ENCODE results near the gene COPZ2.

Gene COPZ2

GRCh38 chr17:47983492-47984223, 53.9 kb downstream of the COPZ2 start (continued):
- TF ChIP-seq EGR2 (tag by site-specific recombination; IDR thresholded peaks at IDR 0.05; ENCODE audit: low read depth) (0 out of 2 replicates have a peak, but pooled peaks have one; percentile 28), GLI4 (tag by site-specific recombination; IDR thresholded peaks at IDR 0.05) (no peak), ZNF324 (tag by site-specific recombination; IDR thresholded peaks at IDR 0.05) (no peak), SP7 (tag by site-specific recombination; IDR thresholded peaks at IDR 0.05) (peak; percentile 43; the same call in 1 of the 2 replicates), WT1 (tag by site-specific recombination; IDR thresholded peaks at IDR 0.05) (no peak), ZNF621 (tag by site-specific recombination; IDR thresholded peaks at IDR 0.05) (no peak), ZNF133 (tag by site-specific recombination; IDR thresholded peaks at IDR 0.05) (no peak)

- H3K4me1 ChIP-seq (ENCODE audit: control insufficient read depth, insufficient read depth, low read length) = peaks cover 4% of the 10 kb centered on the region; the same call in 1 of the 2 replicates
- H3K36me3 ChIP-seq (ENCODE audit: control insufficient read depth in 2 of 2, insufficient read depth in 1 of 2, low read length in 2 of 2) = peaks cover 15 to 62% of the 10 kb centered on the region in 2 experiments
- CTCF ChIA-PET = interaction anchor here (0.6 to 21.9 kb wide), 6 partner anchors 11 to 160 kb away, joined by 3 to 592 read pairs (median 12); partner anchors contain the start of genes CDK5RAP3, PNPO, PRR15L and SCRN2
- no peaks in the 10 kb centered on the region for H3K9me3 ChIP-seq (ENCODE audit: control insufficient read depth, insufficient read depth, low read depth, low read length)
- POLR2A ChIA-PET = interaction anchor here (1.1 to 2.1 kb wide), 4 partner anchors 12 to 35 kb away, joined by 3 to 6 read pairs (median 4); partner anchors contain the start of gene CDK5RAP3
- TF ChIP-seq ZNF341 (tag by site-specific recombination; IDR thresholded peaks at IDR 0.05; ENCODE audit: low read depth) (0 out of 2 replicates have a peak, but pooled peaks have one; percentile 23), ZIC2 (tag by site-specific recombination; IDR thresholded peaks at IDR 0.05) (peak; percentile 0; the same call in 1 of the 2 replicates), ZNF530 (tag by site-specific recombination; IDR thresholded peaks at IDR 0.05; ENCODE audit: low read depth) (no peak), ZBTB1 (tag by site-specific recombination; IDR thresholded peaks at IDR 0.05) (no peak), ZFHX2 (tag by site-specific recombination; conservative IDR thresholded peaks at IDR 0.05) (no peak), ZNF239 (tag by site-specific recombination; IDR thresholded peaks at IDR 0.05) (no peak), ZNF274 (IDR thresholded peaks at IDR 0.05; ENCODE audit: low read length) (no peak), ZNF274 (tag by site-specific recombination; IDR thresholded peaks at IDR 0.05; ENCODE audit: borderline replicate concordance) (no peak), ZNF791 (tag by site-specific recombination; IDR thresholded peaks at IDR 0.05) (no peak), HOXC10 (CRISPR knock-in tag; IDR thresholded peaks at IDR 0.05) (no peak)
- H3K27ac ChIP-seq (ENCODE audit: extremely low read depth, low read depth, low read length) = no peak overlapping the region
- no peak overlapping the region for H3K4me3 ChIP-seq (ENCODE audit: low read depth, low read length)
These were observed 54.8 kb downstream of the COPZ2 start for GRCh38 chr17:47982645-47983390.

GRCh38 chr17:47982091-47982617, 55.4 kb downstream of the COPZ2 start:
- H3K9me3 ChIP-seq (ENCODE audit: control insufficient read depth, insufficient read depth, low read depth, low read length) = no peaks in the 10 kb centered on the region
- POLR2A ChIA-PET = interaction anchor here (2.1 kb wide), 1 partner anchor 36 kb away, joined by 6 read pairs; no protein-coding TSS in a partner anchor
- no peak overlapping the region for H3K4me3 ChIP-seq (ENCODE audit: low read depth, low read length)
- H3K27ac ChIP-seq (ENCODE audit: extremely low read depth, low read depth, low read length) = no peak overlapping the region
- no peaks in the 10 kb centered on the region for H3K4me1 ChIP-seq (ENCODE audit: control insufficient read depth, insufficient read depth, low read length)
- TF ChIP-seq ZBTB20 (tag by site-specific recombination; IDR thresholded peaks at IDR 0.05) (no peak), SCRT2 (tag by site-specific recombination; IDR thresholded peaks at IDR 0.05) (no peak), WT1 (tag by site-specific recombination; IDR thresholded peaks at IDR 0.05) (peak; percentile 81), ZIC2 (tag by site-specific recombination; IDR thresholded peaks at IDR 0.05) (peak; percentile 80), SP7 (tag by site-specific recombination; IDR thresholded peaks at IDR 0.05) (peak; percentile 94)
- CTCF ChIA-PET = interaction anchor here (3.5 to 21.9 kb wide), 3 partner anchors 11 to 34 kb away, joined by 21 to 592 read pairs (median 386); partner anchors contain the start of genes CDK5RAP3, PNPO and PRR15L
- peaks cover 22 to 67% of the 10 kb centered on the region in 2 experiments for H3K36me3 ChIP-seq (ENCODE audit: control insufficient read depth in 2 of 2, insufficient read depth in 1 of 2, low read length in 2 of 2)
